LNCAP (cell line): ENCODE data around the gene ADGRG4.

Source experiments
- TF ChIP-seq, protein P1 (sequence below): fragments of 450-650 bp; IDR thresholded peaks from 2 replicates; pipeline ENCODE4 v1.5.1; 2017; ENCODE audit warnings: mild to moderate bottlenecking

The ADGRG4 gene

GRCh38 chrX:136425996-136426395 is 125.2 kb downstream of the ADGRG4 start:
- TF ChIP-seq, protein P1, sequence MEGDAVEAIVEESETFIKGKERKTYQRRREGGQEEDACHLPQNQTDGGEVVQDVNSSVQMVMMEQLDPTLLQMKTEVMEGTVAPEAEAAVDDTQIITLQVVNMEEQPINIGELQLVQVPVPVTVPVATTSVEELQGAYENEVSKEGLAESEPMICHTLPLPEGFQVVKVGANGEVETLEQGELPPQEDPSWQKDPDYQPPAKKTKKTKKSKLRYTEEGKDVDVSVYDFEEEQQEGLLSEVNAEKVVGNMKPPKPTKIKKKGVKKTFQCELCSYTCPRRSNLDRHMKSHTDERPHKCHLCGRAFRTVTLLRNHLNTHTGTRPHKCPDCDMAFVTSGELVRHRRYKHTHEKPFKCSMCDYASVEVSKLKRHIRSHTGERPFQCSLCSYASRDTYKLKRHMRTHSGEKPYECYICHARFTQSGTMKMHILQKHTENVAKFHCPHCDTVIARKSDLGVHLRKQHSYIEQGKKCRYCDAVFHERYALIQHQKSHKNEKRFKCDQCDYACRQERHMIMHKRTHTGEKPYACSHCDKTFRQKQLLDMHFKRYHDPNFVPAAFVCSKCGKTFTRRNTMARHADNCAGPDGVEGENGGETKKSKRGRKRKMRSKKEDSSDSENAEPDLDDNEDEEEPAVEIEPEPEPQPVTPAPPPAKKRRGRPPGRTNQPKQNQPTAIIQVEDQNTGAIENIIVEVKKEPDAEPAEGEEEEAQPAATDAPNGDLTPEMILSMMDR = no peak

DNA sequence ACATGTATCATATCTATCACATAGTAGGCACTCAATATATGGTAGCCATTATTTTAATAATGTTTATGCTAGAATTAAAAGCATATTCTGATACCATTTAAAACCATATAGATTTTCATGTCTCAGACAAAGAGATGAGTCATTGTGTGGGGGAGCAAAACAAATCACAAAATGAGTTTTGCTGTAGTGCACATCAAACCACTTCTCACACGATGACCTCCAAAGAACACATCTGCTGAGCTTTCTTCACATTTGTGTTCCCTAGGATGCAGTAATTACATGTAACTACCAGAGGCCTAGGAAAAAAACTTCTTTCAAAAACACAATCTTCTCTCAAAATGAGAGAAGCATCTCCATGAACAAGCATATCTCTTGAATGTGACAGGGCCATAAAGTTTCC is 130.9 kb downstream of the ADGRG4 start:
- TF ChIP-seq, protein P1 = no peak

- TF ChIP-seq, protein P1 = no peak
Observed at GRCh38 chrX:136437774-136438173, 137.0 kb downstream of the ADGRG4 start.

- TF ChIP-seq, protein P1 = no peak
Observed at GRCh38 chrX:136438192-136438591, 137.4 kb downstream of the ADGRG4 start.

GRCh38 chrX:136446208-136446607 is 145.4 kb downstream of the ADGRG4 start:
- TF ChIP-seq, protein P1 = no peak

DNA sequence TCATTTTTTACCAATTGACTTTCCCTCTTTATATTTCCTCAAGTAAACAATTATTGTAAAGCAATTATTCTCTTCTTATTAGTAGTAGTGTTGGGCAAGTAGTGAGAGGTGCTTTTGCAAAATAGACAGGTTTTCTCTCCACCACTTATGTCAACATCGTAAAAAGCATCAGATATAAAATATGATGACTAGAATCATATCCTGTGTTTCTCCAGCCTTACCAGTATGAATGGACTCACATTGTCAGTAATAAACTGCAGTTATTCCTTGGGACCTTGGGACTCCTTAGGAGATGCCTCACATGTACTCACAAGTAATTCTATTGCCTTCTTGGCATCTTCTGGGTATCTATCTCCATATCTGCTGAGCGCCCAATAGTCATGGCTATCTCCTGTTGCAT is 146.5 kb downstream of the ADGRG4 start:
- TF ChIP-seq, protein P1 = no peak

- TF ChIP-seq, protein P1 = no peak
Observed at GRCh38 chrX:136447968-136448367, 147.2 kb downstream of the ADGRG4 start.
